Right lobe of liver (tissue), 4 donors: ENCODE results near the gene TPRN.

ENCODE experiments used
- CTCF ChIP-seq, 4 donors: fragments of 200-600 bp in 3 of 4; fragments of 450-650 bp in 1 of 4; IDR thresholded peaks; one replicate each; pipeline versions ENCODE4 v1.5.1 to v1.8.0; 2016 to 2022; ENCODE audit warnings: antibody characterized with exemption in 4 of 4, mild to moderate bottlenecking in 2 of 4
- POLR2A ChIP-seq: fragments of 450-650 bp; IDR thresholded peaks from one replicate; pipeline ENCODE4 v1.6.1; 2017; ENCODE audit warnings: antibody characterized with exemption, mild to moderate bottlenecking
- donor health status: DM: no; HTN: no; CAD: no.
- donor health status: DM: no; HTN: no; CAD: no.
- donor health status: DM: no; HTN: yes; CAD: no.

- TF ChIP-seq POLR2A: no peak
- TF ChIP-seq CTCF (IDR thresholded peaks at IDR 0.05): no peak
Observed at GRCh38 chr9:137188086-137188489, 12.5 kb downstream of the TPRN start.
